Fibroblast of gingiva (primary cell): ENCODE results near the gene LRRC74B.

Source experiments
- DNase-seq: peaks from one replicate; pipeline ENCODE4 v3.0.0-alpha.2; 2011; ENCODE audit warnings: low read depth

Gene LRRC74B

GRCh38 chr22:21014202-21014725, 31.5 kb upstream of the LRRC74B start:
- DNase-seq, result peak; percentile 89

DNA sequence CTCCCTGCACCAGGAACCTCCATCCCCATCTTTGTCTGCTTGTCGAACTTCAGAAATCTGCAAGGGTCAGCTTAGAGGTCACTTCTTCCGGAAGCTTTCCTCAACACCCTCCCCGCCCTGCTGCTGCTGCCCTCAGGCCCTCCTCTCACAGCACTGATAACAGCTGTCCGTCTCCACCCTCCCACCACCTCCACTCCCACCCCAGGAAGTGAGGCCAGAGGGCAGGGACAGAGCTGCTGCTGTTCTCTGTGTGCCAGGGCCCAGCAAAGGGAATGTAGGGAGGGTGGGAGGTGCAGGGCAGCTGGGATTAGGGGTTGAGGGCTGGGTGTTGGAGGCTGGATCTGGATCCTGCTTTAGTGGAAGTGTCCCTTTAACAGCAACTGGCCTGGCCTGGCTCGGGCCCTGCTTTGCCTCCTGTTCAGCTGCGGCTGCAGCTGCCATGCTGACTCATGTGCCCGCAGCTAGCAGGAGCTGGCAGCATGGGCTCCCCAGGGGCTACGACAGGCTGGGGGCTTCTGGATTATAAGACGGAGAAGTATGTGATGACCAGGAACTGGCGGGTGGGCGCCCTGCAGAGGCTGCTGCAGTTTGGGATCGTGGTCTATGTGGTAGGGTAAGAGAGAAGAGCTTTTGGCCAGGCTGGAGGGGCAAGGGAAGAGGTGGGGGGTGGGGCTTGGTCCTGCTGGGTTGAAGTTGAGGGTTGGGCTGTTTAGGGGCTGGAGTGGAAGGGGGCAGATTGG, 30.9 kb upstream of the LRRC74B start, which contains the start of gene P2RX6:
Gene P2RX6, plus strand, starts transcription at position 440 of the 740 bp plus-strand sequence. Its CDS starts 10 bp downstream, at position 450.
- DNase-seq, result peak; percentile 42

- DNase-seq, result no peak
These were observed 30.2 kb upstream of the LRRC74B start for GRCh38 chr22:21015466-21016006.

DNA sequence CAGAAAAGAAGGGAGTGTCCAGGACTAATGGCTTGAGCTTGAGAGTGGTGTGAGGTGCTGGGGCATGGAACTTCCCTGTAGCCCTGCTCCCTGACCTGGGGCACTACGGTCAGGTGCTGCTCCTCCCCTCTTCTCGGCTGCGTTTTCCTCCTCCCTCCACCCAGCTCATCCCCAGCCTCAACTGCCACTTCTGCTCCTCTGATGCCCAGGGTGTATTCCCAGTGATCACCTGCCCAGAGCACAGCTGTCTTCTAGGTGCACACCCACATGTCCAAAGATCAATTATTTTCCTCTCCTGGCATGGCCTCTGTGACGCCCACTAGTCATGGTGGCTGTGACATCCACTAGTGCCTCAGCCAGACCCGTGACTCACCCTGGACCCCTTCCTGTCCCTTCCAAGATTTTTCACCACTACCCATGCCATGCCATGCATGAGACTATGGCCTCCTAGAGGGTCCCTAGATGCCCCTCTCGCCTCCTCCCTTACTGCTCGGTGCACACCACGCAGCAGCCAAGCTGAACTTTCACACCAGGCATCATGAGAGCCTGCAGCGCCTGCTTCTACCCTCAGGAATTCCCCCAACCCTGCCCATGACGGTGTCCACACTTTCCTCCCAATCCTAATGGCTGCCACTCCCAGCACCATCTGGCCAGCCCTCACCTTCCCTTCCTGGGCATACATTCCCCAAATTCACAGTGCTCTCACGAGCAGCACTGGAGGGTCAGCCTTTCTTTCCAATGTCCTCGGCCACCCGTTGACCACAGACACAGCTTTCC, 28.9 kb upstream of the LRRC74B start:
- DNase-seq, result no peak

DNA sequence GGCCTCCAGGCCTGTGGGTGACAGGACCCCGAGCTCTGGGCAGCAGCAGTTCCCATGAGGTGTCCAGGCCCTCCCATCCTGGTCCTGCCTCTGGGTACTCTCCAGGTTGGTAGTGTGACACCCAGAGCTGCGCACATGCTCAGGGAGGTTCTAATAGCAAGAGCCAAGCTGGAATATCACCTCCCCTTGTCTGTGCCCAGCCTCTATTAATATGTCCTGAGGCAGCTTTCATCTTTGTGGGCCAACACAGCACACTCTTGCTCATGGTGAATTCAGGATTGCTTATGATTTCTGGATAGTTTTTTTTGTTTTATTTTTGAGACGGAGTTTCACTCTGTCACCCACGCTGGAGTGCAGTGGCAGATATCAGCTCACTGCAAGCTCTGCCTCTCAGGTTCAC, 27.4 kb upstream of the LRRC74B start:
- DNase-seq, result no peak

DNA sequence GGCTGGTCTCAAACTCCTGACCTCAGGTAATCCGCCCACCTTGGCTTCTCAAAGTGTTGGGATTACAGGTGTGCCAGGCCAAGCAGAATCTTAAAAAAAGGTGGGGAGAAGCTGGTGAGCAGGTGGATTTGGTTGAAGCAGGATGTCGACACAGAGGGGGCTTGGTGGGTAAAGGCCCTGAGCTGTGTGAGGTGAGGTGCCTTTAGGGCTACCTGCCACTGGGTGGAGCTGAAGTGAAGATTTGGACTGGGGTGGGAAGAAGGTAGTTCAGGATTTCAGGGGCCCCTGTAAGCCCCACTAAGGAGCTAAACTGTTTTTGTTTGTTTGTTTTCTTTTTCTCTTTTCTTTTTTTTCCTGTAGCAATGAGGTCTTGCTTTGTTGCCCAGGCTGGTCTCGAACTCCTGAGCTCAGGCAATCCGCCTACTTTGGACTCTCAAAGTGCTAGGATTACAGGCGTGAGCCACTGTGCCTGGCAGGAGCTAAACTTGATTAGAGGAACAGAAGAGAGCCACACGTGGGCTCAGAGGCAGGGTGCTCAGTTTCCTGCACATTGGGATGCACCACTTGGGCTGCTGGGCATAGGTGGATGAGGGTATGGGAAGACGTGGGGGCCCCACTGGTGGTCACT, 24.8 kb upstream of the LRRC74B start:
- no peak for DNase-seq

- DNase-seq, result no peak
These were observed 23.2 kb upstream of the LRRC74B start for GRCh38 chr22:21022507-21022906.

DNA sequence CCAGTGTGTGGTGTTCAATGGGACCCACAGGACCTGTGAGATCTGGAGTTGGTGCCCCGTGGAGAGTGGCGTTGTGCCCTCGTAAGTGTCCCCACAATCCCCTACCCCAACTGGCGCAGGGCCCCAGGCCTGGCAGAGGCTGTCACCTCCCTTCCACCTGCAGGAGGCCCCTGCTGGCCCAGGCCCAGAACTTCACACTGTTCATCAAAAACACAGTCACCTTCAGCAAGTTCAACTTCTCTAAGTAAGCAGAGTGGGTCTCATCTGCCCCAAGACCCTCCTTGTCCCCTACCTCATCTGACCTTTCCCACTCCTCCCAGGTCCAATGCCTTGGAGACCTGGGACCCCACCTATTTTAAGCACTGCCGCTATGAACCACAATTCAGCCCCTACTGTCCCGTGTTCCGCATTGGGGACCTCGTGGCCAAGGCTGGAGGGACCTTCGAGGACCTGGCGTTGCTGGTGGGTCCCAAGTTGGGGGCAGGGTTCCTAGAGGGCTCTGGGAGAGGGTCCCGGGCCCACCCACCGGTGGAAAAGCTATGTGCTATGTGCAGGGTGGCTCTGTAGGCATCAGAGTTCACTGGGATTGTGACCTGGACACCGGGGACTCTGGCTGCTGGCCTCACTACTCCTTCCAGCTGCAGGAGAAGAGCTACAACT, 22.7 kb upstream of the LRRC74B start:
- DNase-seq, result no peak

DNA sequence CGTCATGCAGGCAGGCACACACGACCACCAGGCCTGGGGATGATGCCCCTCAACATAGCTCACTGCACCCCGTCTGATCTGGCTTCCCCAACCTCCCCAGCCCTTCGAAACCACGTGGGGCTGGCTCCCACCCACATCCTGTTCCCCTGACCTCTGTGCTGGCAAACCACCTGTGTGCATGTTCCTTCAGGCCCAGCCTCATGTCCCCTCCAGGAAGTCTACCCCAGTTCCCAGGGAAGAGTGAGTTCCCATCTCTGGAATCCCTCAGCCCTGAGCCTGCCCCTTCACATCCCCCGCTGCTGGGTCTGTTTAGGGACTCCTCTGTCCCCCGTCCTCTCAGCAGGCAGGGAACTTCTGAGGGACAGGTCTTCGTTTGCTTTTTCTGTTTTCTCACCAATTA, 20.5 kb upstream of the LRRC74B start:
- DNase-seq, result no peak

DNA sequence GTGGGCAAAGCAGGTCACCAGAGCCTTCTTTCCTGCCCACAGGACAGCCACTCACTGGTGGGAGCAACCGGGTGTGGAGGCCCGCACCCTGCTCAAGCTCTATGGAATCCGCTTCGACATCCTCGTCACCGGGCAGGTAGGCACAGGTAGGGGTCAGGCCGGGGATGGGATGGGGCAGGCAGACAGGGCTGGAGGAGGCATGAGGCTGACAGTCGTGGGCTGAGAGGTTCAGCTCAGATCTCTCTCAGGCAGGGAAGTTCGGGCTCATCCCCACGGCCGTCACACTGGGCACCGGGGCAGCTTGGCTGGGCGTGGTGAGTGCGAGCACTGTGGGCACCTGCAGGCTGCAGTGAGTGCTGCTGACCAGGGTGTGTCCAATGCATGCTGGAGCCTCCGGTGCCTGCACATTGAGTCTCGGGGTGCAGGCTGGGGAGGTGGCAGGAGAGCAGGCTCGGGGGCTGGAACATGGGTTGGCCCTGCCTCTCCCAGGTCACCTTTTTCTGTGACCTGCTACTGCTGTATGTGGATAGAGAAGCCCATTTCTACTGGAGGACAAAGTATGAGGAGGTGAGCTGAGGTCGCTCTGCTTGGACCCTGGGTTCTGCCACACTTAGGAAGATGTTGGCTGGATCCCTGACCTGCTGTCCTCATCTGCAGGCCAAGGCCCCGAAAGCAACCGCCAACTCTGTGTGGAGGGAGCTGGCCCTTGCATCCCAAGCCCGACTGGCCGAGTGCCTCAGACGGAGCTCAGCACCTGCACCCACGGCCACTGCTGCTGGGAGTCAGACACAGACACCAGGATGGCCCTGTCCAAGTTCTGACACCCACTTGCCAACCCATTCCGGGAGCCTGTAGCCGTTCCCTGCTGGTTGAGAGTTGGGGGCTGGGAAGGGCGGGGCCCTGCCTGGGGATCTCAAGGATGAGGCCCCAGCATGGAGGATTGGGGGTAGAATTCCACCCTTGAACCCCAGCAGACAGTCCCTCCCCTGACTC, 19.7 kb upstream of the LRRC74B start:
- no peak for DNase-seq

GRCh38 chr22:21026783-21027692, 18.7 kb upstream of the LRRC74B start:
- DNase-seq, result peak; percentile 12

DNA sequence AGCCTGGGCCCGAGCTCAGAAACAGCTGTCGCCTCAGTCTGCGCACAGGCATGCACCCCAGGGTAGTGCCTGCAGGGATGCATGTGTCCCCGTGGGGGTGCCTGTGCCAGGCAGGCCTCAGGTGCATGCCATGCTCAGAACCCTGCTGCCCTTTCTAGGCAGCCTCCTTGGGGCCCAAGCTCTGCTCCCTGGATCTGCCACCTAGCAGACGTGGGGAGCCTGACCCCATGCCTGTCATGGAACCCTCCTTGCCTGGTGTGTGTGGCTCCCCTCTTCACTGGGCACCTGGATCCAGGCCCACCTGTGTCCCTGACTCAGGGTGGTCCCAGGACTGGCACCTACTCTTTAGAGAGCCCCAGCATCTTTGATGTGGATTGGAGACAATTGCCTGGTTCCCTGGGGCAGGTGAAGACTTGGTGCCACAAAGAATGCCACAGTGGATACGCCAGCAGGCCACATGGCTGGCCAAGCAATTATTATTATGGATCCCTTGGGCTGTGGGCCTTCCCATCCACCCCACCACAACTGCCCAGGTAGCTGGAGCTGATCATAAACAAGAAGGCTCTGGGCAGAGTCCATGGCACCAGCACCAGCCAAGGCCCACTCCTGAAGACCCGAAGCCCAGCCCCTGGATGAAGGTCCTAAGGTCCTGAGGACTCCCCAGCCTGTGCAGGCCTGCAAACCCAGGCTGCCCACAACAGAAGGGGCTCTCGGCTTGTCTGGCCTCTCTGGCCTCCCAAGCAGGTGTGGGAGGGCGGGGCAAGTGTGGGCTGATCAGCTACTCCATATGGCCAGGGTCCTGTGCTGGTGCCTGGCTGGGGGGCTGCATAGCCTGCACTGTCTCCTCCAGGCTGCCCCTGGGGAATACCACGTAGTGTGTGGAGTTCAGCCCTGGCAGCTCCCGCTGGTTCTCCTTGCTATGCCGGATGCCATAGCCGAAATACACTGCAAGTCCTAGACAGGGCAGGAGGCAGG, 17.2 kb upstream of the LRRC74B start:
- no peak for DNase-seq

- no peak for DNase-seq
These were observed 16.2 kb upstream of the LRRC74B start for GRCh38 chr22:21029486-21030025.

- DNase-seq, result no peak
These were observed 15.7 kb upstream of the LRRC74B start for GRCh38 chr22:21030032-21030431.

DNA sequence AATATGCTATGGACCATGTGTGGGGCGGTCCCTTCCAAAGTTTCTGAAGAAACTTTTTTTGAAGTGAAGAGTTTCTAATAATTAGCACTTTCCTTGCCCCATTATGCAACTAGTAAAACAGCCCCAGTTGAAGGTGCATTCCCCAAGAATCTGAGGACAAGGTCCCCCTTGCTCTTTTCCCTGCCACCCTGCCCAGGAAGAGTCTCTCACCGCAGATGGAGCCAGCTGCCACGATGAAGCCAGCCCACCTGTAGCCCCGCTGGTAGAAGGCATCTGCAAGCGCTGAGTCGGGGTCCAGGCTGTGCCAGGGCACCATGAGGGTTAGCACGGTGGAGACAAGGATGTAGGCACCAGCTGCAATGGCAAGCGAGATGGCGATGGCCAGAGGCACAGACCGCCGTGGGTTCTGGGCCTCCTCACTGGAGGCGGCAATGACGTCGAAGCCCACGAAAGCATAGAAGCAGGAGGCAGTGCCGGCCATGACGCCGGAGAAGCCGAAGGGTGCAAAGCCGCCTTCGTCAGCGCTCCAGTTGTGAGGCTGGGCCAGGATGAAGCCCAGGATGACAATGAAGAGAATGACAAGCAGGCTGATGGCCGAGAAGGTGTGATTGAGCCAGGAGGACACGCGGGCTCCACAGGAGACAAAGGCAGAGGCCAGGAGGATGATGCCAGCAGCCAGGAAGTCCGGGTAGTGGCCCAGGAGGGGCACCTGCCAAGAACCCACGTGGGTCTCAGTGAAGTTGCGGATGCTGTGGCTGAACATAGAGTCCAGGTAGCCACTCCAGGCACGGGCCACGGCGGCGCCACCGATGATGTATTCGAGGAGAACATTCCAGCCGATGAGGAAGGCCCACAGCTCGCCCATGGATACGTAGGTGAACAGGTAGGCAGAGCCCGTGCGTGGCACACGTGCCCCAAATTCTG, 14.9 kb upstream of the LRRC74B start:
- DNase-seq, result no peak

- no peak for DNase-seq
These were observed 14.2 kb upstream of the LRRC74B start for GRCh38 chr22:21031545-21032036.
